ENCODE measurements around the gene CPXM2.

Gene CPXM2

GRCh38 chr10:123908379-123908778 is 16.8 kb upstream of the CPXM2 start:
- H3K9me3 ChIP-seq (replicated peaks in 1 of 11): no peaks in the 10 kb centered on the region
- H3K9ac ChIP-seq: no peak overlapping the region
- H3K4me3 ChIP-seq: no peak overlapping the region
- TF ChIP-seq Cebpa-rat (IDR thresholded peaks at IDR 0.05): no peak
- no peaks in the 10 kb centered on the region for H3K27me3 ChIP-seq
- H3K4me1 ChIP-seq: peaks cover 12 to 35% (median 31%) of the 10 kb centered on the region in 10 experiments
- no peak overlapping the region for H3K27ac ChIP-seq
- H3K36me3 ChIP-seq: no peaks in the 10 kb centered on the region
- peak overlapping the region in 5 of 11 experiments; percentile 12 to 38 (median 28); a peak in 3 of 22 replicates for H3K4me2 ChIP-seq
- no peaks in the 10 kb centered on the region for H4K20me1 ChIP-seq

- Histone ChIP-seq H4K20me1 (no peaks in the 10 kb centered on the region), H3K4me3 (no peak overlapping the region), H3K9me3 (replicated peaks in 1 of 11) (peaks cover 0 to 3% (median 0%) of the 10 kb centered on the region in 11 experiments; a peak in 5 of 22 replicates), H3K4me2 (peak overlapping the region in 9 of 11 experiments; percentile 12 to 38 (median 24); a peak in 10 of 22 replicates), H3K36me3 (no peaks in the 10 kb centered on the region), H3K9ac (no peak overlapping the region), H3K27ac (no peak overlapping the region), H3K4me1 (peaks cover 0 to 23% (median 19%) of the 10 kb centered on the region in 10 experiments; a peak in 16 of 20 replicates), H3K27me3 (no peaks in the 10 kb centered on the region)
- TF ChIP-seq Cebpa-rat (IDR thresholded peaks at IDR 0.05): no peak
Measured at GRCh38 chr10:123906884-123907652, 15.5 kb upstream of the CPXM2 start.

- H3K36me3 ChIP-seq: no peaks in the 10 kb centered on the region
- no peak overlapping the region for H3K9ac ChIP-seq
- H3K27me3 ChIP-seq: no peaks in the 10 kb centered on the region
- TF ChIP-seq Cebpa-rat (IDR thresholded peaks at IDR 0.05): no peak
- no peak overlapping the region for H3K4me3 ChIP-seq
- peaks cover 0 to 10% (median 3%) of the 10 kb centered on the region in 11 experiments; a peak in 8 of 22 replicates for H3K9me3 ChIP-seq (replicated peaks in 1 of 11)
- H3K4me2 ChIP-seq: no peak overlapping the region
- H3K27ac ChIP-seq: no peak overlapping the region
- peaks cover 0 to 20% (median 15%) of the 10 kb centered on the region in 10 experiments; a peak in 15 of 20 replicates for H3K4me1 ChIP-seq
- H4K20me1 ChIP-seq: no peaks in the 10 kb centered on the region
Measured at GRCh38 chr10:123906296-123906695, 14.7 kb upstream of the CPXM2 start.

GRCh38 chr10:123904834-123905409 is 13.3 kb upstream of the CPXM2 start:
- no peak overlapping the region for H3K4me2 ChIP-seq
- no peak for TF ChIP-seq Cebpa-rat (IDR thresholded peaks at IDR 0.05)
- no peaks in the 10 kb centered on the region for H4K20me1 ChIP-seq
- H3K9ac ChIP-seq: no peak overlapping the region
- H3K36me3 ChIP-seq: 0 out of 22 replicates have a peak, but pooled peaks cover 0 to 4% (median 0%) of the 10 kb centered on the region in 11 experiments
- H3K4me3 ChIP-seq: no peak overlapping the region
- peaks cover 7 to 23% (median 14%) of the 10 kb centered on the region in 11 experiments for H3K9me3 ChIP-seq (replicated peaks in 1 of 11)
- no peaks in the 10 kb centered on the region for H3K27me3 ChIP-seq
- H3K4me1 ChIP-seq: peaks cover 0 to 18% (median 15%) of the 10 kb centered on the region in 10 experiments; a peak in 15 of 20 replicates
- no peak overlapping the region for H3K27ac ChIP-seq

- no peak overlapping the region for H3K4me2 ChIP-seq
- H3K4me1 ChIP-seq: peaks cover 0 to 17% (median 12%) of the 10 kb centered on the region in 10 experiments; a peak in 12 of 20 replicates
- H4K20me1 ChIP-seq: no peaks in the 10 kb centered on the region
- peaks cover 12 to 30% (median 20%) of the 10 kb centered on the region in 11 experiments for H3K9me3 ChIP-seq (replicated peaks in 1 of 11)
- no peak overlapping the region for H3K27ac ChIP-seq
- no peak overlapping the region for H3K4me3 ChIP-seq
- no peak overlapping the region for H3K9ac ChIP-seq
- no peak for TF ChIP-seq Cebpa-rat (IDR thresholded peaks at IDR 0.05)
- H3K36me3 ChIP-seq: 0 out of 22 replicates have a peak, but pooled peaks cover 0 to 4% (median 0%) of the 10 kb centered on the region in 11 experiments
- H3K27me3 ChIP-seq: no peaks in the 10 kb centered on the region
Measured at GRCh38 chr10:123903621-123904020, 12.0 kb upstream of the CPXM2 start.

GRCh38 chr10:123901621-123902020 is 10.0 kb upstream of the CPXM2 start:
- Histone ChIP-seq H3K9me3 (replicated peaks in 1 of 11) (peaks cover 12 to 30% (median 20%) of the 10 kb centered on the region in 11 experiments), H3K27ac (no peak overlapping the region), H3K4me3 (no peak overlapping the region), H3K4me2 (no peak overlapping the region), H3K4me1 (no peaks in the 10 kb centered on the region), H3K9ac (no peak overlapping the region), H4K20me1 (no peaks in the 10 kb centered on the region), H3K27me3 (no peaks in the 10 kb centered on the region), H3K36me3 (0 out of 22 replicates have a peak, but pooled peaks cover 0 to 4% (median 0%) of the 10 kb centered on the region in 11 experiments)
- no peak for TF ChIP-seq Cebpa-rat (IDR thresholded peaks at IDR 0.05)

GRCh38 chr10:123897146-123897545 is 5.5 kb upstream of the CPXM2 start:
- Histone ChIP-seq H4K20me1 (no peaks in the 10 kb centered on the region), H3K9ac (no peak overlapping the region), H3K27me3 (no peaks in the 10 kb centered on the region), H3K27ac (no peak overlapping the region), H3K4me3 (no peak overlapping the region), H3K4me1 (no peaks in the 10 kb centered on the region), H3K9me3 (replicated peaks in 1 of 11) (peaks cover 12 to 28% (median 20%) of the 10 kb centered on the region in 11 experiments), H3K4me2 (no peak overlapping the region), H3K36me3 (0 out of 22 replicates have a peak, but pooled peaks cover 0 to 4% (median 0%) of the 10 kb centered on the region in 11 experiments)
- TF ChIP-seq Cebpa-rat (IDR thresholded peaks at IDR 0.05): no peak

GRCh38 chr10:123896246-123896927 is 4.8 kb upstream of the CPXM2 start:
- H3K27ac ChIP-seq: no peak overlapping the region
- no peaks in the 10 kb centered on the region for H3K27me3 ChIP-seq
- no peak for TF ChIP-seq Cebpa-rat (IDR thresholded peaks at IDR 0.05)
- no peaks in the 10 kb centered on the region for H3K4me1 ChIP-seq
- H3K4me3 ChIP-seq: no peak overlapping the region
- peaks cover 12 to 22% (median 16%) of the 10 kb centered on the region in 11 experiments for H3K9me3 ChIP-seq (replicated peaks in 1 of 11)
- H3K9ac ChIP-seq: no peak overlapping the region
- 0 out of 22 replicates have a peak, but pooled peaks cover 0 to 4% (median 0%) of the 10 kb centered on the region in 11 experiments for H3K36me3 ChIP-seq
- H3K4me2 ChIP-seq: no peak overlapping the region
- H4K20me1 ChIP-seq: no peaks in the 10 kb centered on the region

- Histone ChIP-seq H3K27ac (no peak overlapping the region), H4K20me1 (no peaks in the 10 kb centered on the region), H3K4me2 (no peak overlapping the region), H3K9me3 (replicated peaks in 1 of 11) (no peaks in the 10 kb centered on the region), H3K4me3 (no peak overlapping the region), H3K4me1 (no peaks in the 10 kb centered on the region), H3K27me3 (no peaks in the 10 kb centered on the region), H3K9ac (no peak overlapping the region), H3K36me3 (no peaks in the 10 kb centered on the region)
- TF ChIP-seq Cebpa-rat (IDR thresholded peaks at IDR 0.05): no peak
Measured at GRCh38 chr10:123893651-123894050, 2.0 kb upstream of the CPXM2 start.
